Measurements from ENCODE around the gene CDNF.

The CDNF gene

DNA sequence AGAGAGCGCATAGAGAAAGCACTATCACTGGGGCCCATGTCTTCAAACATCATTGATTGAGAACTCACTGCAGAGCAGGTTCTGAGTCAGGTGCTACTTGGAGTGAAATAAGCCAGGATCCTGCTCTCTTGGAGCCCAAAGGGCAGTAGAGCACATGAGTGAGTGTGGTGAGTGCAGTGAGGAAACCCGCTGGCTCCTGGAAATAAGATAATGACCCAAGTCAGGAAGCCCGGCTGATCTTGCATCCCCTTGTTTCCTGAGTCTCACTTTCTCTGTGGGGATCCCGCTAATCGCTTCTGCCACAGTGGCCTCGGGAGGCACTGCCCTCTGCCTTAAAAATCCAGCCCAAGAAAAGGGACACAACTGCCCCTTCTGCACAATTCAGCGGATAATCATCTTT lies 56.1 kb downstream of the CDNF start:
- POLR2A ChIA-PET, result no interaction called here
- DNase-seq (ENCODE audit: extremely low spot score), result no peak
- CTCF ChIA-PET, result no interaction called here
- TF ChIP-seq SUZ12 (IDR thresholded peaks at IDR 0.05), result no peak

DNA sequence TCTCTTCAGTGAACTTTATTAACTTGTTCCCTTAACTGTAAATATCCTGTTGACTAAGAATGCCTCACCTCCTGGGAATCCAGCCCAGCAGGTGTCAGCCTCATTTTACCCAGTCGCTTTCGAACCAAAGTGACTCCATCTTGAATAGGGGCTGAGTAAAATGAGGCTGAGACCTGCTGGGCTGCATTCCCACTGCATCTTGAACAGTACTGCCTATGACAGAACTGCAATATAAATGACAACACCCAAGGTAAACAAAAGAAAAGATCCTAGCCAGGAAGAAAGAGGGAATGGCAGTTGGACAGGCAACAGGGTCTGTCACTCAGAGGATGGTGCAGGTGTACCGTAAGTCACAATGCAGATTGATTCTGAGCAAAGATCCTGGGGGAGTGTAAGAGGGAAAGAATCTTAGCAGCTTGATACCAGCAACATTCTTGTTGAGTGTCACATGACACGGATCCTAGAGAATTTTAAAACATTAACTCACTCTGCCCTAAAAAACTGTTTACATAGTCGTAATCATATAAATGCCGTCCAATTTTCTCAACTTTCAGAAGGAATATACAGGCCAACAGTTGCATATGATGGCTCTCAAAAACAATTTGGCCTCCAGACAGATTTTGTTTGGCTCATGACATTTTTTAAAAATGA lies 58.7 kb downstream of the CDNF start:
- DNase-seq (ENCODE audit: extremely low spot score), result no peak
- POLR2A ChIA-PET, result no interaction called here
- TF ChIP-seq NFRKB (IDR thresholded peaks at IDR 0.05), result no peak
- TF ChIP-seq ELF4 (IDR thresholded peaks at IDR 0.05), result no peak
- TF ChIP-seq, protein P1, sequence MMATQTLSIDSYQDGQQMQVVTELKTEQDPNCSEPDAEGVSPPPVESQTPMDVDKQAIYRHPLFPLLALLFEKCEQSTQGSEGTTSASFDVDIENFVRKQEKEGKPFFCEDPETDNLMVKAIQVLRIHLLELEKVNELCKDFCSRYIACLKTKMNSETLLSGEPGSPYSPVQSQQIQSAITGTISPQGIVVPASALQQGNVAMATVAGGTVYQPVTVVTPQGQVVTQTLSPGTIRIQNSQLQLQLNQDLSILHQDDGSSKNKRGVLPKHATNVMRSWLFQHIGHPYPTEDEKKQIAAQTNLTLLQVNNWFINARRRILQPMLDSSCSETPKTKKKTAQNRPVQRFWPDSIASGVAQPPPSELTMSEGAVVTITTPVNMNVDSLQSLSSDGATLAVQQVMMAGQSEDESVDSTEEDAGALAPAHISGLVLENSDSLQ (IDR thresholded peaks at IDR 0.05), result no peak
- no peak for TF ChIP-seq TARDBP (IDR thresholded peaks at IDR 0.05)
- TF ChIP-seq L3MBTL2 (conservative IDR thresholded peaks at IDR 0.05), result no peak
- TF ChIP-seq LEF1 (IDR thresholded peaks at IDR 0.05; ENCODE audit: borderline replicate concordance), result no peak
- TF ChIP-seq CTBP1 (IDR thresholded peaks at IDR 0.05; ENCODE audit: borderline replicate concordance), result no peak
- no peak for TF ChIP-seq ZNF384 (IDR thresholded peaks at IDR 0.05)
- CTCF ChIA-PET, result no interaction called here

- no peak for DNase-seq (ENCODE audit: extremely low spot score)
- no peak for TF ChIP-seq FOXM1 (IDR thresholded peaks at IDR 0.05; ENCODE audit: borderline replicate concordance)
- TF ChIP-seq SUZ12 (IDR thresholded peaks at IDR 0.05), result no peak
- TF ChIP-seq L3MBTL2 (conservative IDR thresholded peaks at IDR 0.05), result no peak
- no peak for TF ChIP-seq NFRKB (IDR thresholded peaks at IDR 0.05)
- TF ChIP-seq HDGF (IDR thresholded peaks at IDR 0.05; ENCODE audit: borderline replicate concordance), result no peak
- no peak for TF ChIP-seq ELF4 (IDR thresholded peaks at IDR 0.05)
- no peak for TF ChIP-seq TARDBP (IDR thresholded peaks at IDR 0.05)
- TF ChIP-seq FOXK2 (IDR thresholded peaks at IDR 0.05), result no peak
- ChIA-PET POLR2A (no interaction called here), CTCF (no interaction called here)
These were observed 61.3 kb downstream of the CDNF start for GRCh38 chr10:14776546-14776945.

GRCh38 chr10:14775656-14776055 lies 62.2 kb downstream of the CDNF start:
- POLR2A ChIA-PET, result no interaction called here
- CTCF ChIA-PET, result no interaction called here
- TF ChIP-seq ZNF384 (IDR thresholded peaks at IDR 0.05) (no peak), ELF4 (IDR thresholded peaks at IDR 0.05) (no peak), L3MBTL2 (conservative IDR thresholded peaks at IDR 0.05) (no peak), HDGF (IDR thresholded peaks at IDR 0.05; ENCODE audit: borderline replicate concordance) (no peak), NFRKB (IDR thresholded peaks at IDR 0.05) (no peak), FOXK2 (IDR thresholded peaks at IDR 0.05) (no peak), LEF1 (IDR thresholded peaks at IDR 0.05; ENCODE audit: borderline replicate concordance) (no peak), SUZ12 (IDR thresholded peaks at IDR 0.05) (no peak), SP1 (IDR thresholded peaks at IDR 0.05) (no peak), TARDBP (IDR thresholded peaks at IDR 0.05) (no peak), ARNT (IDR thresholded peaks at IDR 0.05) (no peak), BHLHE40 (IDR thresholded peaks at IDR 0.05; ENCODE audit: borderline replicate concordance) (no peak), FOXA1 (IDR thresholded peaks at IDR 0.05) (no peak), CTBP1 (IDR thresholded peaks at IDR 0.05; ENCODE audit: borderline replicate concordance) (no peak), FOXM1 (IDR thresholded peaks at IDR 0.05; ENCODE audit: borderline replicate concordance) (no peak)
- TF ChIP-seq, protein P1 (IDR thresholded peaks at IDR 0.05), result no peak
- DNase-seq (ENCODE audit: extremely low spot score), result no peak

DNA sequence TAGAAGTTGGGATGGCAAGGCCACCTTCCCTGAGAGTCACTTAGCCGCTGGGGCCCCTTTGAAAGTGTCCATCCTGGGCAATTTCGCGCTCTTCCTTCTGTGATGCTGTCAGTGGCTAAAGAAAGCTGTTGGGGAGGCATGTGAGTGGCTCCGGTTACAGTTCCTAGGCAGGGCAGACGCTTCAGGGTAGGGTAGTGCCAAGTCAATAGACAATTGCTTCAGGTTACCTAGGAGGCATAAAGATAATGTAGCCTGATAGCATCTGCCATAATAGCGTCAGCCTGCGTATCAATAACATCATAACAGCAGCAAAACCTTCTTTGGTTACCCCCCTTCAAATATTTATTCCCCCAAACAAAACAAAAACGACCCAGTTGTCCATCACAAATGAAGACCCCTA lies 63.0 kb downstream of the CDNF start, which contains the start of gene FAM107B:
Gene FAM107B (minus strand): TSS at position 101 of the 400 bp plus-strand sequence. CDS start 234 bp downstream, outside the sequence.
- ChIA-PET POLR2A (no interaction called here), CTCF (no interaction called here)
- TF ChIP-seq NFRKB (IDR thresholded peaks at IDR 0.05), result no peak
- no peak for TF ChIP-seq CTBP1 (IDR thresholded peaks at IDR 0.05; ENCODE audit: borderline replicate concordance)
- no peak for TF ChIP-seq BHLHE40 (IDR thresholded peaks at IDR 0.05; ENCODE audit: borderline replicate concordance)
- no peak for TF ChIP-seq LEF1 (IDR thresholded peaks at IDR 0.05; ENCODE audit: borderline replicate concordance)
- TF ChIP-seq ARNT (IDR thresholded peaks at IDR 0.05), result no peak
- TF ChIP-seq HDGF (IDR thresholded peaks at IDR 0.05; ENCODE audit: borderline replicate concordance), result no peak
- no peak for TF ChIP-seq FOXK2 (IDR thresholded peaks at IDR 0.05)
- no peak for TF ChIP-seq TARDBP (IDR thresholded peaks at IDR 0.05)
- TF ChIP-seq L3MBTL2 (conservative IDR thresholded peaks at IDR 0.05), result no peak
- TF ChIP-seq, protein P1 (IDR thresholded peaks at IDR 0.05), result no peak
- no peak for TF ChIP-seq FOXA1 (IDR thresholded peaks at IDR 0.05)
- no peak for DNase-seq (ENCODE audit: extremely low spot score)

- TF ChIP-seq CTBP1 (IDR thresholded peaks at IDR 0.05; ENCODE audit: borderline replicate concordance) (no peak), SP1 (IDR thresholded peaks at IDR 0.05) (no peak), BHLHE40 (IDR thresholded peaks at IDR 0.05; ENCODE audit: borderline replicate concordance) (no peak), LEF1 (IDR thresholded peaks at IDR 0.05; ENCODE audit: borderline replicate concordance) (no peak), SUZ12 (IDR thresholded peaks at IDR 0.05) (no peak), ARNT (IDR thresholded peaks at IDR 0.05) (no peak), FOXK2 (IDR thresholded peaks at IDR 0.05) (no peak), FOXA1 (IDR thresholded peaks at IDR 0.05) (no peak)
- no peak for DNase-seq (ENCODE audit: extremely low spot score)
- ChIA-PET CTCF (no interaction called here), POLR2A (no interaction called here)
These were observed 63.6 kb downstream of the CDNF start for GRCh38 chr10:14774214-14774580.
